RWPE1 (cell line): Measurements from ENCODE around the gene IQCH.

Experiments
- CTCF ChIA-PET: fragments of 350-600 bp; sonication (Branson Sonifier 250); formaldehyde crosslinking; extraction: SDS; loops from one replicate; lab custom pipeline; 2021; lab: Yijun Ruan, JAX
- POLR2A ChIA-PET: fragments of 400-600 bp; formaldehyde crosslinking; extraction: SDS; loops from one replicate; lab custom pipeline; 2020; ENCODE audit warnings: antibody characterized with exemption; ENCODE audit not compliant: low non-redundant PET; lab: Yijun Ruan, JAX
- DNase-seq: peaks from one replicate; pipeline ENCODE4 v3.0.0; 2012; ENCODE audit warnings: low spot score
- H3K27ac ChIP-seq: fragments of 450-650 bp; 2 replicates; pipeline ENCODE4 v1.5.1; 2017
- TF ChIP-seq, protein P1 (sequence below): fragments of 450-650 bp; conservative IDR thresholded peaks from 2 replicates; pipeline ENCODE4 v1.5.1; 2017; ENCODE audit warnings: low read depth, mild to moderate bottlenecking

The IQCH gene

DNA sequence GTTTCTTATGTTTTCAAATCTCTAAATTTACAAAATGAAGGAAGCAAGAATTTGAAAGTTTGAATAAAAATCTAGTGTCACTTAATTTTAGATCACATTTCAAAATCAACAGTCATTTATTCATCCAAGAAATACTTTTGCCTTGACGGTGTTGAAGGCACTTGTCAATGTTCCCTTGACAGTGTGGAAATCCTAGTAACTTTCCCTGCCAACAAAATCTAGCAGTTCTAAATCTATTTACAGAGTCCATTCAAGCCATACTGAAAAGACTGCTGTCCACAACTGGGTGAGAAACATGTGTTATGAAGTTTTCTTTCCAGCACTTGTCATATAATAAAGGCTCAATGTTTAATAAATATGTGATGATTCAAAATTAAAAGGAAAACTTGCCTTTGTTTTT, 279.3 kb downstream of the IQCH start:
- POLR2A ChIA-PET, result no interaction called here
- TF ChIP-seq, protein P1, sequence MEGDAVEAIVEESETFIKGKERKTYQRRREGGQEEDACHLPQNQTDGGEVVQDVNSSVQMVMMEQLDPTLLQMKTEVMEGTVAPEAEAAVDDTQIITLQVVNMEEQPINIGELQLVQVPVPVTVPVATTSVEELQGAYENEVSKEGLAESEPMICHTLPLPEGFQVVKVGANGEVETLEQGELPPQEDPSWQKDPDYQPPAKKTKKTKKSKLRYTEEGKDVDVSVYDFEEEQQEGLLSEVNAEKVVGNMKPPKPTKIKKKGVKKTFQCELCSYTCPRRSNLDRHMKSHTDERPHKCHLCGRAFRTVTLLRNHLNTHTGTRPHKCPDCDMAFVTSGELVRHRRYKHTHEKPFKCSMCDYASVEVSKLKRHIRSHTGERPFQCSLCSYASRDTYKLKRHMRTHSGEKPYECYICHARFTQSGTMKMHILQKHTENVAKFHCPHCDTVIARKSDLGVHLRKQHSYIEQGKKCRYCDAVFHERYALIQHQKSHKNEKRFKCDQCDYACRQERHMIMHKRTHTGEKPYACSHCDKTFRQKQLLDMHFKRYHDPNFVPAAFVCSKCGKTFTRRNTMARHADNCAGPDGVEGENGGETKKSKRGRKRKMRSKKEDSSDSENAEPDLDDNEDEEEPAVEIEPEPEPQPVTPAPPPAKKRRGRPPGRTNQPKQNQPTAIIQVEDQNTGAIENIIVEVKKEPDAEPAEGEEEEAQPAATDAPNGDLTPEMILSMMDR, result no peak
- DNase-seq, result no peak
- CTCF ChIA-PET, result interaction anchor here (0.8 kb wide), 1 partner anchor 298 kb away, joined by 4 read pairs; no protein-coding TSS in a partner anchor
- no peak overlapping the region for H3K27ac ChIP-seq

DNA sequence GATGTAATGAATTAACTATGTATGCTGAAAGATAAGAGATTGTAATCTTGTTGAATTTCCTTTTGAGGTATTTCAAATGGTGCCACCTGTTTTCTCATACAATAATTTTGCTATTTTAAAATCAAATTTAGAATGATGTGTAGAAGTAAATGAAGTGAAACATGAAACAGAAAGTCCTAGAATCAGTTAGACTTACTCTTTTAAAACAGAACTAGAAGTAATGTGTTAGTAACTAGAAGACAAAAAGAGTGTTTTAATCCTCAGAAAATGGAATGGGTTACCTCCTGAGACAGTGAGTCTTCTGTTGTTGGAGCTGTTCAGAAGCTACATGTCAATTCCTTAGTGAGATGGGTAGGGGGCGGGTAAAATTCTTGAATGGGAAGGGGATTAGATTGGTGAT, 279.8 kb downstream of the IQCH start:
- DNase-seq, result no peak
- POLR2A ChIA-PET, result no interaction called here
- CTCF ChIA-PET, result interaction anchor here (0.8 kb wide), 1 partner anchor 298 kb away, joined by 4 read pairs; no protein-coding TSS in a partner anchor
- TF ChIP-seq, protein P1, result no peak
- H3K27ac ChIP-seq, result no peak overlapping the region

- H3K27ac ChIP-seq, result no peak overlapping the region
- POLR2A ChIA-PET, result no interaction called here
- DNase-seq, result no peak
- CTCF ChIA-PET, result no interaction called here
- TF ChIP-seq, protein P1, result no peak
These were observed 283.2 kb downstream of the IQCH start for GRCh38 chr15:67537771-67538170.

DNA sequence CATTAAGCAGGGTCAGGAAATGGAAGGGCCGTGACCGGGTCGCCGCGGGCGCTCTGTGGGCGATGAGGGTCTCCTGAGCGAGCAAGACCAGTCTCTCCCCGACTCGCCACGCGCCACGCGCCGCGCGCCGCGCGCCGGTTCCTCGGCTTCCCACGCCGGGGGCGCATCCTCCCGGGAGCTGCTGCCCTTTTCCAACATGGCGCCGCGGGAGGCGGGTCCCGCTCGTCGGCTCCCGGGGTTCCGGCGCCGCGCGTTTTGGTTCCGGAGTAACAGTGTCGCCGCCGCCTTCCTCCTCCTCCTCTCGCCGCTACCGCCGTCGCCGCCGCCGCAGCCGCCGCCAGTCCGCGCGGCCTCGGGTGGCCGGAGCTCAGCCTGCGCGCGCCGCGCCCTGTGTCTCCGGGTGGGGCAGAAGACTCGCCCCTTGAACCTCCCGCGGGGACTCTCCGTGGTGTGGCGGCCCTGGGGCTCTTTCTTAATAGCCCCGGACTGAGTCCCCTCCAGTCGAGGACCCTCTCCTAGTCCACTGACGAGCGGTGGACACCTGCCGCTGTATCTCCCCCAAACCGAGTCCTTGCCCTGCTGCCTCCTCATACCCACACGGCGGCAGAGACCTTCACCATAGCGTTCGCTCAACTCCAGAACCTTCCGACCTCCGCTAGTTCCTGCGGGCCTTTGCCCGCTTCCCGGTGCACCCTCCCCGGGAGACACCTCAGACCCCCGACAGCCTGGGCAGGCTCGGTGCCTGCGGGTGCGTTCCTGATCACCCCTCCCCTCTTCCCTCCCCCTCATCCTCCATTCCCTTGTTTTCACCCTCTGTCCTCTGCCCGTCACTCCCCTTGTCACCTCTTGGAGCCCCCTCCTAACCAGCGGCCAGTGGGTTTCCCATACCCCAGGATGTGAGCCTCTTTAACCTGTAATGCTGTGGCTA, 288.1 kb downstream of the IQCH start, which contains the start of gene MAP2K5:
Gene MAP2K5 (plus strand): TSS at position 284 of the 928 bp plus-strand sequence. CDS start 633 bp downstream, at position 917.
- ChIA-PET CTCF (no interaction called here), POLR2A (no interaction called here)
- H3K27ac ChIP-seq, result peak within 1 kb of the TSS; percentile 84
- TF ChIP-seq, protein P1, result no peak
- peak; percentile 77 for DNase-seq

DNA sequence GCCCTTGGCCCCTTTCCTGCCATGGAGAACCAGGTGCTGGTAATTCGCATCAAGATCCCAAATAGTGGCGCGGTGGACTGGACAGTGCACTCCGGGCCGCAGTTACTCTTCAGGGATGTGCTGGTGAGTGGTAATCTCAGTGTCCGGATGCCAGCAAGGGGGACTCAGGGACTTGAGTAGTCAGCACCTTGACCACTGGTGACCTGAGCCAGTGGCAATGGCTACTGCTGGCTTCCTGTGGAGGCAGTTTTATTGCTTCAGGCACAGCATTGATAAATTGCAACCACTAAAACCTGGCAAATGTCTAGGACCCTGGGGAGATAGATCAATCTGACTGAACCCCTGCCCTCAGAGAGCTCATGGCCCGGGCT, 288.7 kb downstream of the IQCH start:
- peak overlapping the region; percentile 84 for H3K27ac ChIP-seq

DNA sequence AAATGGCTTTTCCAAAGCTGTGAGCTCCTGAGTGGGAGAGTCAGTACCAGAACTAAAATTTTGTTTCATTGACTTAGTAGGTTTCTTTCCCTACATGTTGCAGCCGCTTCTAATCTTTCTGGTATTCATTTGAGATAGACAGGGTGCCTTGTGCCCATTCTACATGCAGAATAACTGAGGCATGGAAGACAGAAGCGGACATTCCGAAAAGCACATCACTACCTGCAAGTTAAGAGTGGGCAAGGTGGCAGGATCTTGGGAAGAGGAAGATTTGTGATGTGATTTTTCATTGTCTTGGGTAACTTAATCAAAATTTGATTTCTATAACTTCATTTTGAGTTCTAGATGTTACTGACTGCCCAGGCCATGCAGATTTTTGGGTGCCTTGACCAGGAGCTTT, 289.9 kb downstream of the IQCH start:
- POLR2A ChIA-PET, result no interaction called here
- no peak for DNase-seq
- CTCF ChIA-PET, result no interaction called here
- TF ChIP-seq, protein P1, result no peak
- H3K27ac ChIP-seq, result no peak overlapping the region

More for the DNA sequence above, 288.7 kb downstream of the IQCH start:
- peak; percentile 14 for DNase-seq
- TF ChIP-seq, protein P1, result no peak
- CTCF ChIA-PET, result no interaction called here
- POLR2A ChIA-PET, result no interaction called here
